22Rv1 (cell line): ENCODE data around the gene CYP4V2.

Experiments
- CTCF ChIP-seq: fragments of 450-650 bp; IDR thresholded peaks from 2 replicates; pipeline ENCODE4 v1.5.1; 2017; ENCODE audit warnings: mild to moderate bottlenecking
- ZFX ChIP-seq: fragments of 450-650 bp; IDR thresholded peaks from 2 replicates; pipeline ENCODE4 v1.6.1; 2017; ENCODE audit warnings: antibody characterized with exemption, borderline replicate concordance

- no peak for TF ChIP-seq CTCF
- TF ChIP-seq ZFX = no peak
Observed at GRCh38 chr4:186228514-186228894, 37.1 kb downstream of the CYP4V2 start.
